ENCODE results near the gene GFM2. TPM values are rescaled to one million over a fixed set of nuclear protein-coding genes. Genes with fewer than 3 reads are reported as not detected.

The GFM2 gene
- total and polyA plus RNA-seq, 2 of the 13 experiments (the other 11 are each of a cell fraction or from before 2014, with no cell fraction given), result 22.0 to 41.6 TPM

DNA sequence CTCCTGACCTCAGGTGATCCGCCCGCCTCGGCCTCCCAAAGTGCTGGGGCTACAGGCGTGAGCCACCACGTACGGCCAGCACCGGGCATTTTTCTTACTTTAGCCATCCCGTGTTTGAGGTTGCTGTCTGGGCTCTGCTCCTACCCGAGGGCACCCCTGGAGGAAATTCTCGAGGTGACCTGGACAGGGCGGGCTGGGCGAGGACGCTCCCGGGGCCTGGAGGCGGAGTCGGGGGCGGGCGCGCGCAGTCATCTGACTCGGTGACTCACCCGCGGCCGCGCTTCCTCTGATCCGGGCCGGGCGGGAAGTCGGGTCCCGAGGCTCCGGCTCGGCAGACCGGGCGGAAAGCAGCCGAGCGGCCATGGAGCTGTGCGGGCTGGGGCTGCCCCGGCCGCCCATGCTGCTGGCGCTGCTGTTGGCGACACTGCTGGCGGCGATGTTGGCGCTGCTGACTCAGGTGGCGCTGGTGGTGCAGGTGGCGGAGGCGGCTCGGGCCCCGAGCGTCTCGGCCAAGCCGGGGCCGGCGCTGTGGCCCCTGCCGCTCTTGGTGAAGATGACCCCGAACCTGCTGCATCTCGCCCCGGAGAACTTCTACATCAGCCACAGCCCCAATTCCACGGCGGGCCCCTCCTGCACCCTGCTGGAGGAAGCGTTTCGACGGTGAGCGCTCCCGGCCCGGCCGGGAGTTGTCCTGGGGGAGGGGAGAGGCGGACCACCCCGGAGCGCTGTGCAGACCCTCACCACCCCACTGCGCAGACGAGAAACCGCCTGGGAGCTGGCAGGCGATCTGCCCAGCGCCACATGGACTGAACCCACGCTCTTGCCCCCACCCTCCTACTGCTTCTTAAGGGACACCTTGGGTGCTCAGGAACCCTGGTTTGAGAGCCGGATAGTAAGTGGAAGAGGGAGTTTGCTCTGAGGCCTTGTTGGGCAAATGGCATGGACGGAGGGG lies 81.7 kb downstream of the GFM2 start, which contains the start of gene HEXB (continued):
- TF ChIP-seq PHF8 (CRISPR knock-in tag; IDR thresholded peaks at IDR 0.05) (peak; percentile 92), ZFP36 (IDR thresholded peaks at IDR 0.05; ENCODE audit: borderline replicate concordance, low read depth, low read length, partially characterized antibody) (no peak), CREM (IDR thresholded peaks at IDR 0.05) (no peak), CREM (CRISPR knock-in tag; IDR thresholded peaks at IDR 0.05) (no peak), ZSCAN21 (CRISPR knock-in tag; IDR thresholded peaks at IDR 0.05; ENCODE audit: borderline replicate concordance) (peak; percentile 71), ZBTB3 (CRISPR knock-in tag; IDR thresholded peaks at IDR 0.05; ENCODE audit: borderline replicate concordance, low read depth) (no peak), ZNF678 (CRISPR knock-in tag; IDR thresholded peaks at IDR 0.05) (no peak), ZSCAN22 (CRISPR knock-in tag; IDR thresholded peaks at IDR 0.05) (no peak), ZNF496 (CRISPR knock-in tag; IDR thresholded peaks at IDR 0.05; ENCODE audit: insufficient replicate concordance) (no peak), ZNF431 (CRISPR knock-in tag; IDR thresholded peaks at IDR 0.05; ENCODE audit: borderline replicate concordance, low read depth) (0 out of 2 replicates have a peak, but pooled peaks have one; percentile 74), ZNF891 (CRISPR knock-in tag; IDR thresholded peaks at IDR 0.05) (peak; percentile 64), ZNF570 (CRISPR knock-in tag; IDR thresholded peaks at IDR 0.05; ENCODE audit: borderline replicate concordance) (no peak), ZNF879 (CRISPR knock-in tag; IDR thresholded peaks at IDR 0.05) (0 out of 2 replicates have a peak, but pooled peaks have one; percentile 54)
- TF ChIP-seq, protein P1, sequence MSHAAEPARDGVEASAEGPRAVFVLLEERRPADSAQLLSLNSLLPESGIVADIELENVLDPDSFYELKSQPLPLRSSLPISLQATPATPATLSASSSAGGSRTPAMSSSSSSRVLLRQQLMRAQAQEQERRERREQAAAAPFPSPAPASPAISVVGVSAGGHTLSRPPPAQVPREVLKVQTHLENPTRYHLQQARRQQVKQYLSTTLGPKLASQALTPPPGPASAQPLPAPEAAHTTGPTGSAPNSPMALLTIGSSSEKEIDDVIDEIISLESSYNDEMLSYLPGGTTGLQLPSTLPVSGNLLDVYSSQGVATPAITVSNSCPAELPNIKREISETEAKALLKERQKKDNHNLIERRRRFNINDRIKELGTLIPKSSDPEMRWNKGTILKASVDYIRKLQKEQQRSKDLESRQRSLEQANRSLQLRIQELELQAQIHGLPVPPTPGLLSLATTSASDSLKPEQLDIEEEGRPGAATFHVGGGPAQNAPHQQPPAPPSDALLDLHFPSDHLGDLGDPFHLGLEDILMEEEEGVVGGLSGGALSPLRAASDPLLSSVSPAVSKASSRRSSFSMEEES (CRISPR knock-in tag; IDR thresholded peaks at IDR 0.05), result peak; percentile 94
- TF ChIP-seq, protein P2, sequence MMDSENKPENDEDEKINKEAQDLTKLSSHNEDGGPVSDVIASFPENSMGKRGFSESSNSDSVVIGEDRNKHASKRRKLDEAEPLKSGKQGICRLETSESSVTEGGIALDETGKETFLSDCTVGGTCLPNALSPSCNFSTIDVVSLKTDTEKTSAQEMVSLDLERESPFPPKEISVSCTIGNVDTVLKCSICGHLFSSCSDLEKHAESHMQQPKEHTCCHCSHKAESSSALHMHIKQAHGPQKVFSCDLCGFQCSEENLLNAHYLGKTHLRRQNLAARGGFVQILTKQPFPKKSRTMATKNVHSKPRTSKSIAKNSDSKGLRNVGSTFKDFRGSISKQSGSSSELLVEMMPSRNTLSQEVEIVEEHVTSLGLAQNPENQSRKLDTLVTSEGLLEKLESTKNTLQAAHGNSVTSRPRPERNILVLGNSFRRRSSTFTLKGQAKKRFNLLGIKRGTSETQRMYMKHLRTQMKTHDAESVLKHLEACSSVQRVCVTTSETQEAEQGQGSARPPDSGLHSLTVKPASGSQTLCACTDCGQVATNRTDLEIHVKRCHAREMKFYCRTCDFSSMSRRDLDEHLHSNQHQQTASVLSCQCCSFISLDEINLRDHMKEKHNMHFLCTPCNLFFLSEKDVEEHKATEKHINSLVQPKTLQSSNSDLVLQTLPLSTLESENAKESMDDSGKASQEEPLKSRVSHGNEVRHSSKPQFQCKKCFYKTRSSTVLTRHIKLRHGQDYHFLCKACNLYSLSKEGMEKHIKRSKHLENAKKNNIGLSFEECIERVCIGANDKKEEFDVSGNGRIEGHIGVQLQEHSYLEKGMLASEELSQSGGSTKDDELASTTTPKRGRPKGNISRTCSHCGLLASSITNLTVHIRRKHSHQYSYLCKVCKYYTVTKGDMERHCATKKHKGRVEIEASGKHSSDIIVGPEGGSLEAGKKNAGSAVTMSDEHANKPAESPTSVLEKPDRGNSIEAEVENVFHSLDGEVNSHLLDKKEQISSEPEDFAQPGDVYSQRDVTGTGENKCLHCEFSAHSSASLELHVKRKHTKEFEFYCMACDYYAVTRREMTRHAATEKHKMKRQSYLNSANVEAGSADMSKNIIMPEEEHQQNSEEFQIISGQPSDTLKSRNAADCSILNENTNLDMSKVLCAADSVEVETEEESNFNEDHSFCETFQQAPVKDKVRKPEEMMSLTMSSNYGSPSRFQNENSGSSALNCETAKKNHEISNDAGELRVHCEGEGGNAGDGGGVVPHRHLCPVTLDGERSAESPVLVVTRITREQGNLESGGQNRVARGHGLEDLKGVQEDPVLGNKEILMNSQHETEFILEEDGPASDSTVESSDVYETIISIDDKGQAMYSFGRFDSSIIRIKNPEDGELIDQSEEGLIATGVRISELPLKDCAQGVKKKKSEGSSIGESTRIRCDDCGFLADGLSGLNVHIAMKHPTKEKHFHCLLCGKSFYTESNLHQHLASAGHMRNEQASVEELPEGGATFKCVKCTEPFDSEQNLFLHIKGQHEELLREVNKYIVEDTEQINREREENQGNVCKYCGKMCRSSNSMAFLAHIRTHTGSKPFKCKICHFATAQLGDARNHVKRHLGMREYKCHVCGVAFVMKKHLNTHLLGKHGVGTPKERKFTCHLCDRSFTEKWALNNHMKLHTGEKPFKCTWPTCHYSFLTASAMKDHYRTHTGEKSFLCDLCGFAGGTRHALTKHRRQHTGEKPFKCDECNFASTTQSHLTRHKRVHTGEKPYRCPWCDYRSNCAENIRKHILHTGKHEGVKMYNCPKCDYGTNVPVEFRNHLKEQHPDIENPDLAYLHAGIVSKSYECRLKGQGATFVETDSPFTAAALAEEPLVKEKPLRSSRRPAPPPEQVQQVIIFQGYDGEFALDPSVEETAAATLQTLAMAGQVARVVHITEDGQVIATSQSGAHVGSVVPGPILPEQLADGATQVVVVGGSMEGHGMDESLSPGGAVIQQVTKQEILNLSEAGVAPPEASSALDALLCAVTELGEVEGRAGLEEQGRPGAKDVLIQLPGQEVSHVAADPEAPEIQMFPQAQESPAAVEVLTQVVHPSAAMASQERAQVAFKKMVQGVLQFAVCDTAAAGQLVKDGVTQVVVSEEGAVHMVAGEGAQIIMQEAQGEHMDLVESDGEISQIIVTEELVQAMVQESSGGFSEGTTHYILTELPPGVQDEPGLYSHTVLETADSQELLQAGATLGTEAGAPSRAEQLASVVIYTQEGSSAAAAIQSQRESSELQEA (CRISPR knock-in tag; IDR thresholded peaks at IDR 0.05; ENCODE audit: not compliant biosample characterization), result no peak
- TF ChIP-seq, protein P3, sequence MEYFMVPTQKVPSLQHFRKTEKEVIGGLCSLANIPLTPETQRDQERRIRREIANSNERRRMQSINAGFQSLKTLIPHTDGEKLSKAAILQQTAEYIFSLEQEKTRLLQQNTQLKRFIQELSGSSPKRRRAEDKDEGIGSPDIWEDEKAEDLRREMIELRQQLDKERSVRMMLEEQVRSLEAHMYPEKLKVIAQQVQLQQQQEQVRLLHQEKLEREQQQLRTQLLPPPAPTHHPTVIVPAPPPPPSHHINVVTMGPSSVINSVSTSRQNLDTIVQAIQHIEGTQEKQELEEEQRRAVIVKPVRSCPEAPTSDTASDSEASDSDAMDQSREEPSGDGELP (IDR thresholded peaks at IDR 0.05; ENCODE audit: borderline replicate concordance, low read depth), result peak; percentile 67; the same call in 1 of the 2 replicates
- TF ChIP-seq, protein P4, sequence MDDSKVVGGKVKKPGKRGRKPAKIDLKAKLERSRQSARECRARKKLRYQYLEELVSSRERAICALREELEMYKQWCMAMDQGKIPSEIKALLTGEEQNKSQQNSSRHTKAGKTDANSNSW (CRISPR knock-in tag; IDR thresholded peaks at IDR 0.05; ENCODE audit: borderline replicate concordance), result peak; percentile 67; the same call in 1 of the 2 replicates
